ENCODE results near the gene CD3D.

The CD3D gene

DNA sequence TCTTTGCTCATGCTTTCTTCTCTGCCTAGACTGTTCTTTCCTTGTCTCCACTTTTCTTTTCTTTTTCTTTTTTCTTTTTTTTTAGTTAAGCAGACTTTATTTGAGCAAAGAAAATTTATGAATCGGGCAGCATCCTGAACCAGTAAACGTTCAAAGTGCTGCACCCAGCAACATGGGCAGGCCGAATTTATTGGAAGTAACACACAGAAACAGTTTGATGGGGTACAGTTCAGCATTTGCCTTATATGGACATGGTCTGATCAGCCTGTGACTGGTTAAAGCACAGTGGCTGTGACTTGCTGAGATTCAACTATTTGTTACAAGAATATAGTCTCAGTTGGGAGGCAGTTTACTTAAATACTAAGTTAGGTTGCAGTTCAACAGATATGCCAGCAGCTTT, 22.0 kb downstream of the CD3D start:
- no peak for TF ChIP-seq POLR2AphosphoS5 (IDR thresholded peaks at IDR 0.05; ENCODE audit: low read depth, low read length)
- no peak for TF ChIP-seq SIN3A (IDR thresholded peaks at IDR 0.05; ENCODE audit: borderline replicate concordance, insufficient read depth, low read length)
- no peak for TF ChIP-seq TAF1 (IDR thresholded peaks at IDR 0.05; ENCODE audit: borderline replicate concordance, insufficient read depth, low read length)
- TF ChIP-seq, protein P1, sequence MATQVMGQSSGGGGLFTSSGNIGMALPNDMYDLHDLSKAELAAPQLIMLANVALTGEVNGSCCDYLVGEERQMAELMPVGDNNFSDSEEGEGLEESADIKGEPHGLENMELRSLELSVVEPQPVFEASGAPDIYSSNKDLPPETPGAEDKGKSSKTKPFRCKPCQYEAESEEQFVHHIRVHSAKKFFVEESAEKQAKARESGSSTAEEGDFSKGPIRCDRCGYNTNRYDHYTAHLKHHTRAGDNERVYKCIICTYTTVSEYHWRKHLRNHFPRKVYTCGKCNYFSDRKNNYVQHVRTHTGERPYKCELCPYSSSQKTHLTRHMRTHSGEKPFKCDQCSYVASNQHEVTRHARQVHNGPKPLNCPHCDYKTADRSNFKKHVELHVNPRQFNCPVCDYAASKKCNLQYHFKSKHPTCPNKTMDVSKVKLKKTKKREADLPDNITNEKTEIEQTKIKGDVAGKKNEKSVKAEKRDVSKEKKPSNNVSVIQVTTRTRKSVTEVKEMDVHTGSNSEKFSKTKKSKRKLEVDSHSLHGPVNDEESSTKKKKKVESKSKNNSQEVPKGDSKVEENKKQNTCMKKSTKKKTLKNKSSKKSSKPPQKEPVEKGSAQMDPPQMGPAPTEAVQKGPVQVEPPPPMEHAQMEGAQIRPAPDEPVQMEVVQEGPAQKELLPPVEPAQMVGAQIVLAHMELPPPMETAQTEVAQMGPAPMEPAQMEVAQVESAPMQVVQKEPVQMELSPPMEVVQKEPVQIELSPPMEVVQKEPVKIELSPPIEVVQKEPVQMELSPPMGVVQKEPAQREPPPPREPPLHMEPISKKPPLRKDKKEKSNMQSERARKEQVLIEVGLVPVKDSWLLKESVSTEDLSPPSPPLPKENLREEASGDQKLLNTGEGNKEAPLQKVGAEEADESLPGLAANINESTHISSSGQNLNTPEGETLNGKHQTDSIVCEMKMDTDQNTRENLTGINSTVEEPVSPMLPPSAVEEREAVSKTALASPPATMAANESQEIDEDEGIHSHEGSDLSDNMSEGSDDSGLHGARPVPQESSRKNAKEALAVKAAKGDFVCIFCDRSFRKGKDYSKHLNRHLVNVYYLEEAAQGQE (IDR thresholded peaks at IDR 0.05; ENCODE audit: insufficient read depth in 1 of 2, low read depth in 2 of 2, low read length in 2 of 2), result no peak
- no peak for TF ChIP-seq FOXP2 (optimal IDR thresholded peaks at IDR 0.05; ENCODE audit: borderline replicate concordance, extremely low read depth, extremely low read length, insufficient read depth)

DNA sequence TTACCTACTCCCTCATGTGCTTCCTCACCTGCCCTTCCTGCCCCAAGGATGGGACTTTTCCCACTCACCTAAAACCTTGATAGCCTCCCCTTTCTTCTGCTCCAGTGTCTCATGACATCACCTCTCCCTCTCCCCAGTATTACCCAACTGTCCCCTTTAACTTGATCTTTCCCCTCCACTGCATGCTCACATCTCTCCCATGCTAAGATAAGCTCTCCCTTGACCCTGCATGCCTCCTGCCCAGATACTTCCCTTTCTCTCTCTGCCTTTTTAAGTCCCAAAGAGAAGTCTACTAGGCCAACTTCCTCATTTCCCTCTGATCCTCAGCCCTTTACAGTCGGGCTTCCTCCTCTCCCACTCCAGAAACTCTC, 23.2 kb downstream of the CD3D start:
- TF ChIP-seq, protein P1 (IDR thresholded peaks at IDR 0.05; ENCODE audit: insufficient read depth in 1 of 2, low read depth in 2 of 2, low read length in 2 of 2), result no peak
- TF ChIP-seq FOXP2 (optimal IDR thresholded peaks at IDR 0.05; ENCODE audit: borderline replicate concordance, extremely low read depth, extremely low read length, insufficient read depth), result no peak
- TF ChIP-seq TAF1 (IDR thresholded peaks at IDR 0.05; ENCODE audit: borderline replicate concordance, insufficient read depth, low read length), result no peak
- no peak for TF ChIP-seq POLR2AphosphoS5 (IDR thresholded peaks at IDR 0.05; ENCODE audit: low read depth, low read length)

GRCh38 chr11:118318581-118319336, 23.7 kb downstream of the CD3D start:
- no peak for TF ChIP-seq POLR2AphosphoS5 (IDR thresholded peaks at IDR 0.05; ENCODE audit: low read depth, low read length)
- TF ChIP-seq SIN3A (IDR thresholded peaks at IDR 0.05; ENCODE audit: borderline replicate concordance, insufficient read depth, low read length), result no peak
- TF ChIP-seq, protein P1 (IDR thresholded peaks at IDR 0.05; ENCODE audit: insufficient read depth in 1 of 2, low read depth in 2 of 2, low read length in 2 of 2), result no peak
- no peak for TF ChIP-seq FOXP2 (optimal IDR thresholded peaks at IDR 0.05; ENCODE audit: borderline replicate concordance, extremely low read depth, extremely low read length, insufficient read depth)
- no peak for TF ChIP-seq TAF1 (IDR thresholded peaks at IDR 0.05; ENCODE audit: borderline replicate concordance, insufficient read depth, low read length)

DNA sequence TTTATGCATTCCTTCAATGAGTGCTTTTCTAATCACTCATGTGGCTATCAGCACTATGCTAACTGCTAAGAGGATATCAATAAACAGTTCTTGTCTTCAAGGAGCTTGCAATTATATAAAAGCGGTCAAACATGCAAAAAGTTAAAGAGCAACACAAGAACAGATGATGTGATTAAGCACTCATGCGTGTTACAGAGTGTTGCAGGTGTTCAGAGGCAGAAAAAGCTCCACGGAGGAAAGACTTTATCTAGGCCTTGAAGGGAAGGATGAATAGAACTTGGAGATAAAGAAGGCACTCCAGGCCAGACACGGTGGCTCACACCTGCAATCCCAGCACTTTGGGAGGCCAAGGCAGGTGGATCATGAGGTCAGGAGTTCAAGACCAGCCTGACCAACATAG, 24.4 kb downstream of the CD3D start:
- no peak for TF ChIP-seq SIN3A (IDR thresholded peaks at IDR 0.05; ENCODE audit: borderline replicate concordance, insufficient read depth, low read length)
- no peak for TF ChIP-seq TAF1 (IDR thresholded peaks at IDR 0.05; ENCODE audit: borderline replicate concordance, insufficient read depth, low read length)
- TF ChIP-seq FOXP2 (optimal IDR thresholded peaks at IDR 0.05; ENCODE audit: borderline replicate concordance, extremely low read depth, extremely low read length, insufficient read depth), result no peak
- TF ChIP-seq, protein P1 (IDR thresholded peaks at IDR 0.05; ENCODE audit: insufficient read depth in 1 of 2, low read depth in 2 of 2, low read length in 2 of 2), result no peak
- TF ChIP-seq POLR2AphosphoS5 (IDR thresholded peaks at IDR 0.05; ENCODE audit: low read depth, low read length), result no peak

All from PFSK-1 (cell line).